Fibroblast of peridontal ligament (primary cell): ENCODE data around the gene CUEDC2.
"Not testable (repeated sequence)": the region's sequence is repeated elsewhere in the genome, so short reads cannot be mapped to it uniquely, and the experiment has no call there.

Experiments
- DNase-seq: peaks from one replicate; pipeline ENCODE4 v3.0.0-alpha.2; 2010; ENCODE audit errors: extremely low read depth

CUEDC2 gene

DNA sequence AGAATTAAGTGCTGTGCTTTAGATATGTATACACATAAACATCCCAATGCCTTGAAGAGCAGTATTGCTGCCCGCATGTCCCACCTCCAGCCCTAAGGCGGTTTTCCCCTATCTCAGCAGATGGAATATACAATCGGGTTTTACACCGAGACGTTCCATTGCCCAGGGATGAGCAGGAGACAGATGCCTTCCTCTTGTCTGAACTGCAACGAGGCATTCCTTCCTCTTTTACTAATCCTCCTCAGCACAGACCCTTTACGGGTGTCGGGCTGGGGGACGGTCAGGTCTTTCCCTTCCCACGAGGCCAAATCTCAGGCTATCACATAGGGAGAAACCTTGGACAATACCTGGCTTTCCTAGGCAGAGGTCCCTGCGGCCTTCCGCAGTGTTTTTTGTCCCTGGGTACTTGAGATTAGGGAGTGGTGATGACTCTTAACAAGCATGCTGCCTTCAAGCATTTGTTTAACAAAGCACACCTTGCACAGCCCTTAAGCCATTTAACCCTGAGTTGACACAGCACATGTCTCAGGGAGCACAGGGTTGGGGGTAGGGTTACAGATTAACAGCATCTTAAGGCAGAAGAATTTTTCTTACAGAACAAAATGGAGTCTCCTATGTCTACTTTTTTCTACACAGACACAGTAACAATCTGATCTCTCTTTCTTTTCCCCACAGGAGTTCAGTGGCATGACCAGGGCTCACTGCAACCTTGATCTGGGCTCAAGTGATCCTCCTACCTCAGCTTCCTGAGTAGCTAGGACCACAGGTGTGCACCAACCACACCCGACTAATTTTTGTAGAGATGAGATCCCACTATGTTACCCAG is 22.5 kb upstream of the CUEDC2 start:
- not testable (repeated sequence) for DNase-seq

DNA sequence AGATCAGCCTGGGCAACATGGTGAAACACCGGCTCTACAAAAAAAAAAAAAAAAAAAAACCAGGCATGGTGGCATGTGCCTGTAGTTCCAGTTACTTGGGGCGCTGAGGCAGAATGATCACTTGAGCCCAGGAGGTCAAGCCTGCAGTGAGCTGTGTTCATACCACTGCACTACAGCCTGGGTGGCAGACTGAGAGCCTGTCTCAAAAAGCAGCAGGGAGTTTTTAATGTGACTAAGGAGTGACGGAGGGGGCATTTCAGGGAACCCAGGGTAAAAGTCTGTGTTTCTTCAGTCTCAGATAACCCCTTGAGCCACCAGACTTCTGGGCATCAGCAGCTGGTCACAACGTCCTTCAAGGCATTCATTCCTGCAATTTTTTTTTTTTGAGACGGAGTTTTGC is 21.1 kb upstream of the CUEDC2 start:
- DNase-seq, result no peak

GRCh38 chr10:102452672-102453340 is 20.4 kb upstream of the CUEDC2 start:
- peak; percentile 72 for DNase-seq

- DNase-seq, result no peak
These were observed 19.0 kb upstream of the CUEDC2 start, which contains the start of gene C10orf95 for GRCh38 chr10:102451105-102451969. Gene C10orf95 (minus strand): TSS chr10:102451543. CDS start chr10:102451093, 450 bp downstream.

DNA sequence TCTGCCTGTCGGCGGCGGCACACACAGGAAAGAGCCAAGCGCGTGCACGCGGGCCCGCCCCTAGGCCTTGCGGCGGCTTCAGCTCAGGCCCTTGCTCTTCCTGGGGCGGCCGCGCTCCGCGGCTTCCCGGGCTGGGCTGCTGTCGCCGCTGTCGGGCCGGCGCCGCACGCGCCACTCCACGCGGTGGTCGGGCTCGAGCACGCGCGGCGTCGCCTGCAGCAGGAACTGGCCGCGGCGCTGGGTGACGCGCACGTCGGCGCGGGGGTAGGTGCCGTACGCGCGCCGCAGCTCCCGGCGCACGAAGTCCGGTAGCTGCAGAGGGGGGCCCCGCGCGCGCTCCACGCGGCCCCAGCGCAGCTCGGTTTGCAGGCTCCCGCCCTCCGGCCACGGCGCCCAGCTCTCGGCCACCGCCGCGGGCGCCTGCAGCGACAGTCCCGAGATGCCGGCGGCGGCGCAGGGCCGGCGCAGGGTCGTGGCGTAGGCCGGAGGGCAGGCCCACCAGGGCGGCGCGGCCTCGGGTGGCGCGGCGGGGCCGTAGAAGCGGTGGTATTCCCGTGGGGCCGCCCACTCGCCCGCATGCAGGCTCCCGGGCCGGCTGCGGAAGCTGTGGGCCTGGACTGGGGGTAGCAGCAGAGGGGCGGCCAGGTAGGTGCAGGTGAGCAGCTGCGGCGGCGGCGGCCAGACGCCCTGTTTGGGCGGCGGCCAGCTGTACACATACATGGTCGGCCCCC is 18.2 kb upstream of the CUEDC2 start:
- DNase-seq, result peak; percentile 47

GRCh38 chr10:102450124-102450373 is 17.7 kb upstream of the CUEDC2 start:
- DNase-seq, result no peak

DNA sequence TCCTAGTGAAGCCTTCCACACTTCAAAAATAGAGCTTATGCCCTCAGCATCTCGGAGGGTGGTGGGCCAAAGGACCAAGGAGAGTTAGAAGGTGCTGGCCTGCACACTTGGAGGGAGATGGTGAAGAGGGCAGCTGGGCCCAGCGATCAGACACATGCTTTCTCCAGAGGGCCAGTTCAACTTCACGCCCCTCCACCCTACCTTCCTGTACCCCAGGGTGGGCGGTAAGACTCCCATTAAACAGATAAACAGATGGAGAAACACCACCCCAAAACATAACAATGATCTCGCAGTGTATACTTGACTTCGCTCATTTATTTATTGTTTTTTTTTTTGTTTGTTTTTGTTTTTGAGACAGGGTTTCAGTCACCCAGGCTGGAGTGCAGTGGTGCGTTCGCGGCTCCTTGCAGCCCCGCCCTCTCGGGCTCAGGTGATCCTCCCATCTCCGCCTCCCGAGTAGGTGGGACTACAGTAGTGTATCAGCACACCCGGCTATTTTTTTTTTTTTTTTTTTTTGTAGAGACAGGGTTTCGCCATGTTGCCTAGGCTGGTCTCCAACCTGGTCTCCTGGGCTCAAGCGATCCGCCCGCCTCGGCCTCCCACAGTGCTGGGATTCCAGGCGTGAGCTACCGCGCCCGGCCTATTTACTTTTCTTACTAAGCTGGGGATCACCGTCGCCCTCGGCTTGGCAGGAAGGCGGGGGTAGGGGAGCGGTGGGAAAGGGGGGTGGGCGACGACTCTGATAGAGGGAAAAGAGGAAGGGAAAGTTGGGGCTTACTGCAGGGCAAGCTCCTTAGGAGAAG is 17.1 kb upstream of the CUEDC2 start:
- DNase-seq, result peak; percentile 48

DNA sequence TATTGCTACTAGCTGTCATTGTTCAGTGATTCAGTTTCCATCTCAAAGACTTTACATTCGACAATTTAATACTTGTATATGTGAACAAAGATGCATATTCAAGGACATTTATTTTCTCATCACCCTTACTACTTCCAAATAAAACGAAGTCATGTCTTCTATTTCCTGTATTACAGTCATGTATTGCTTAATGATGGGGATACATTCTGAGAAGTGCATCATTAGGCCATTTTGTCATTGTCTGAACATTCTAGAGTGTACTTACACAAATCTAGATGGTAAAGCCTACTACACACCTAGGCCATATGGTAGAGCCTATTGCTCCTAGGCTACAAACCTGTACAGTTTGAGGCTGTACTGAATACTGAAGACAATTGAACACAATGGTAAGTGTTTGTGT is 12.5 kb upstream of the CUEDC2 start:
- no peak for DNase-seq

- DNase-seq, result no peak
These were observed 6.0 kb upstream of the CUEDC2 start for GRCh38 chr10:102438374-102438773.

- no peak for DNase-seq
These were observed 5.1 kb upstream of the CUEDC2 start for GRCh38 chr10:102437515-102437914.

GRCh38 chr10:102436312-102436711 is 3.9 kb upstream of the CUEDC2 start:
- DNase-seq, result no peak

- DNase-seq, result peak; percentile 22
These were observed 3.3 kb upstream of the CUEDC2 start for GRCh38 chr10:102435529-102436233.

- no peak for DNase-seq
These were observed 2.7 kb upstream of the CUEDC2 start for GRCh38 chr10:102435133-102435497.

- peak; percentile 61 for DNase-seq
These were observed 2.2 kb upstream of the CUEDC2 start for GRCh38 chr10:102434394-102435132.

GRCh38 chr10:102433619-102434046 is 1.3 kb upstream of the CUEDC2 start:
- DNase-seq, result no peak

DNA sequence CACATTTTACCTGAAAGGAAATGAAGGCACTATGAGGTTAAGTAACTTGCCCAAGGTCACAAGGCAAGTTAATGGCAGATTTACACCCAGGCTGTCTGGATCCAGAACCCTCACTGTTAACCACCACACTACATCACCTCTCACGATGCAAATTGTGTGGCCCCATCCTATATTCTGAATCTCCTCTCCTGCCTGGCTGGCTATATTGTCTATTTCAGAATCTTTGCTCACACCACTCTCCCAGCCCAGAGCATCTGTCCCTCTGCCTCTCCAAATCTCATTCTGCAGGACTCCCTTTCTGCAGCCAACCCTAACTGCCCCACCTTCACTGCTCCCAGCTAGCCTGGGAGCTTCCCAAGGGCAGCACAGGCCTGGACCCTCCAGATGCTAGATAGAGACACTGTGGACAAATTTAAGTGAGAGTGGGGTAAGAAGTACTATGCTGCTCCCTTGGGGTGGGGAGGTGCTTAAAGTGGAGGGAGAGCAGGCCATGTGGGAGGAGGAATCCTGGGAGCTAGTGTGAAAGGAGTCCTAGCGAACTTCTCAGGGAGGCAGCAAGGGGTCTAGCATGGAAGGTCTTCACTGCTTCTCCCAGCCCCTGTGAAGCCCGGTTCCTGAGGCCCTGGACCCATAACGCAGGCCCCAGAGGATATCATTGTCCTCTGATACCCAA is 786 bp downstream of the CUEDC2 start:
- DNase-seq, result peak; percentile 48

DNA sequence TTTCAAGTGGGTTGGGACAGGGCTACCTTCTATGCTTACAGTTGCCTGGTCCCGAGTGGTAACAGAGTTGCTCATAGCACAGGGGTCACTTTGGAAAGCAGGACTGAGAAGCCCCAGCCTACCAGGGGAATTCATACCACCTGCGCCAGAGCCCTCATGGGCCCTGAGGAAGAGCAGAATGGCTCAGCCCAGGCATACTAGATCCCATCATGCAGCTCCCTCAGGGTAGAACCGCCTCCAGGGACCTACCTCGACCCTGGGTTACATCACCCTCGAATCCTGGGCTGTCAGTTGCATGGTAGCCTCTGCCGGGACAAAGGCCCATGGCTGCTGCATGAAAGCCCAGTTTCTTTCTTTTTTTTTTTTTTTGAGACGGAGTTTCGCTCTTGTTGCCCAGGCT is 2.9 kb downstream of the CUEDC2 start:
- DNase-seq, result no peak

- DNase-seq, result peak; percentile 43
These were observed 5.5 kb downstream of the CUEDC2 start for GRCh38 chr10:102426803-102427287.

DNA sequence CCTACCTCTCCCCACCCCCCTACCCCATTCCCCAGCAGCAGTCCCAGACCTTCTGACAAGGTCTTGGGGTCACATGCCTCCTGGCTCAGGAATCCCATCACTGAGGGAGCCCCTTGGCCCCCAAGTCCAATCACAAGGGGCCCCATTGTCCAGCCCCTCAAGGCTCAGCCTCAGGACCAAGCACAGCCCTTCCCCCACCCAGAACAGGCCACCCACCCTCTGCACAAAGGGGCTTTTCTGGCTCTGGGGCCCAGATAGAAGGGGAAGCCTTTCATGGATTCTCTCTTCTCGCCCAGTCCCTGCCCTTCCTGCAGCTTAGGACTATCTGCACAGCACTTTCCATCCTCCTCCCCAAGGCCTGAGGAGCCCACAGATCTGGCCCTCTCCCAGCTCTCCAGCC is 6.9 kb downstream of the CUEDC2 start:
- DNase-seq, result no peak
